ENCODE results near the gene ROR1.

The ROR1 gene

DNA sequence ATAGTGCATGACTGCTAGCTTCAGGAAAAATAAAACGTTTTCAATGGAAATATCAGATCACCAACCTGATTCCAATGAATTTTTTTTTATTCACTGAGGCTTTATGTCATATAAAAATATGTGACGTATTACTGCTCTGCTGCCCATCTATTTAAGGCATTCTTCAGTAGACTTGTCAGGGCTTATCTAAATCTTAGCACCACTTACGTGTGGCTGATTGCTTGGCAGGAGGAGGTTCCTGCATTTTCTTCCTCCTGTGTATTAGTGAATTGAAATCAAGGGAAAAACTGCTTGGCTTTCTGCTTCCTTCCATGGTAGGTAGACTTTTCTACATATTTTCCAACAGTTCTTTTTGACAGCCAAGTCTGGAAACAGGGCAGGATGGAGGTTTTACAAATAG is 80.3 kb downstream of the ROR1 start:
- no peak overlapping the region for H3K4me3 ChIP-seq (ENCODE audit: low read length)
- TF ChIP-seq, protein P1, sequence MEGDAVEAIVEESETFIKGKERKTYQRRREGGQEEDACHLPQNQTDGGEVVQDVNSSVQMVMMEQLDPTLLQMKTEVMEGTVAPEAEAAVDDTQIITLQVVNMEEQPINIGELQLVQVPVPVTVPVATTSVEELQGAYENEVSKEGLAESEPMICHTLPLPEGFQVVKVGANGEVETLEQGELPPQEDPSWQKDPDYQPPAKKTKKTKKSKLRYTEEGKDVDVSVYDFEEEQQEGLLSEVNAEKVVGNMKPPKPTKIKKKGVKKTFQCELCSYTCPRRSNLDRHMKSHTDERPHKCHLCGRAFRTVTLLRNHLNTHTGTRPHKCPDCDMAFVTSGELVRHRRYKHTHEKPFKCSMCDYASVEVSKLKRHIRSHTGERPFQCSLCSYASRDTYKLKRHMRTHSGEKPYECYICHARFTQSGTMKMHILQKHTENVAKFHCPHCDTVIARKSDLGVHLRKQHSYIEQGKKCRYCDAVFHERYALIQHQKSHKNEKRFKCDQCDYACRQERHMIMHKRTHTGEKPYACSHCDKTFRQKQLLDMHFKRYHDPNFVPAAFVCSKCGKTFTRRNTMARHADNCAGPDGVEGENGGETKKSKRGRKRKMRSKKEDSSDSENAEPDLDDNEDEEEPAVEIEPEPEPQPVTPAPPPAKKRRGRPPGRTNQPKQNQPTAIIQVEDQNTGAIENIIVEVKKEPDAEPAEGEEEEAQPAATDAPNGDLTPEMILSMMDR (IDR thresholded peaks at IDR 0.05; ENCODE audit: insufficient read depth, low read depth, low read length, missing control alignments), result no peak
- no peak for DNase-seq (ENCODE audit: low read depth)

DNA sequence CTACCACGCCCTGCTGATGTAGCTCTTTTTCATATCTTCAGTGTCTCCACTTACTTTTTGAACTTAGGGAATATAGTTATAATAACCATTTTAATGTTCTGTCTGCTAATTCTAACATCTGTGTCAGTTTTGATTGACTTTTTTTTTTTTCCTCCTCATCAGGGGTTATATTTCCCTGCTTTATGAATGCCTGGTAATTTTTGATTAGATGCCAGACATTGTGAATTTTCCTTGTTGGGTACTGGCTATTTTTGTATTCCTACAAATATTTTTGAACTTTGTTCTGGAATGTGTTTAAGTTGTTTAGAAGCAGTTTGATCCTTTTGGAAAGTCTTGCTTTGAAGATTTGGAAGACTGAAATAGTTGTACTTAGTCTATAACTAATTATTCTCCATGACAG is 82.1 kb downstream of the ROR1 start:
- no peak overlapping the region for H3K4me3 ChIP-seq (ENCODE audit: low read length)

DNA sequence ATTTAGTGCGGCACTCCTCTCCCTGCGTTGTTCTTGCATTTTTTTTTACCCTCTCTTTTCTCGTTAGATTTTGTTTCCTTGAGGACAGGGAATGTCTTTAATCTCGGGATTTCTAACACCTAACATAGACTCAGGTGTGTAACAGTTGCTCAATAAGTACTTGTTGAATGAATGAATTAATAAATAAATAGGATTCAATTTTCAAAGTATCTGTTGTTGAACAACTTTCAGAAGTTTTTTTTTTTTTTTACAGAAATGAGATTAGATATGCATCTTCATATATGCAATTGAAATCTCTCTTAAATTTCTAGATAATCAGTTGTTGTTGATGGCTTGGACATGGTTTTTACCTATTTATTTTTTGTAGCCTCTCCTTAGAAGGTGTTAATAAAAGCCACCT is 83.1 kb downstream of the ROR1 start:
- no peak overlapping the region for H3K4me3 ChIP-seq (ENCODE audit: low read length)
- no peak for DNase-seq (ENCODE audit: low read depth)
- TF ChIP-seq, protein P1 (IDR thresholded peaks at IDR 0.05; ENCODE audit: insufficient read depth, low read depth, low read length, missing control alignments), result no peak

More for the DNA sequence above, 82.1 kb downstream of the ROR1 start:
- DNase-seq (ENCODE audit: low read depth), result no peak
- TF ChIP-seq, protein P1 (IDR thresholded peaks at IDR 0.05; ENCODE audit: insufficient read depth, low read depth, low read length, missing control alignments), result no peak

DNA sequence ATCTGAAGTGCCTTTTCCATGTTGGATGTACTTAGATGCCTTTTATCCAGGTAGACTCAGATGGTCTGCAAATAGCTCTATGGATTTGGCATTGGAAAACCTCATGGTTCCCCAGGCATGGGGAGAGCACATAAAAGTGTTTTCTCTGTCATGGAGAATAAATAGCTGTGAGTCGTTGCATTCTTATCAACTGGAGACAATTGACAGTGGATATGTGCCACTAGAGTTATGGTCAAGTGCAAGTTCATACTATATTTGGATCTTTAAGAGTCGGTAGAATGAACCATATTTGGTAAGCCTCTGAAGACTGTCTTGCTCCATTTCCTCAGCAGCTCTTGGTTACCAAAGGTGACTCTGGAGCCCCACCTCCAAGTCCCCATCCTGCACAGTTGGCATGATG is 83.7 kb downstream of the ROR1 start:
- TF ChIP-seq, protein P1 (IDR thresholded peaks at IDR 0.05; ENCODE audit: insufficient read depth, low read depth, low read length, missing control alignments), result no peak
- no peak for DNase-seq (ENCODE audit: low read depth)
- no peak overlapping the region for H3K4me3 ChIP-seq (ENCODE audit: low read length)

GRCh38 chr1:63858153-63858552 is 84.3 kb downstream of the ROR1 start:
- DNase-seq (ENCODE audit: low read depth), result no peak
- H3K4me3 ChIP-seq (ENCODE audit: low read length), result no peak overlapping the region
- TF ChIP-seq, protein P1 (IDR thresholded peaks at IDR 0.05; ENCODE audit: insufficient read depth, low read depth, low read length, missing control alignments), result no peak

GRCh38 chr1:63859480-63860275 is 85.9 kb downstream of the ROR1 start:
- TF ChIP-seq, protein P1 (IDR thresholded peaks at IDR 0.05; ENCODE audit: insufficient read depth, low read depth, low read length, missing control alignments), result no peak
- DNase-seq (ENCODE audit: low read depth), result peak; percentile 78
- no peak overlapping the region for H3K4me3 ChIP-seq (ENCODE audit: low read length)

All from epithelial cell of esophagus (primary cell).